Pulmonary artery endothelial cell (primary cell): ENCODE measurements around the gene LGALSL. TPM values are rescaled to one million over a fixed set of nuclear protein-coding genes. Genes with fewer than 3 reads are reported as not detected.

ENCODE experiments used
- DNase-seq: peaks from one replicate; pipeline ENCODE4 v3.0.0-alpha.2; 2011; ENCODE audit warnings: low read depth, low spot score
- total RNA-seq: library from RNA; depleted of rRNA; stranded (reverse); fragments of >200 nt; gene quantifications from 2 replicates; pipeline ENCODE4 v1.2.3, GENCODE V29; 2014

LGALSL gene
- total RNA-seq, 1 donor from 2014 or later: 2.7 TPM

DNA sequence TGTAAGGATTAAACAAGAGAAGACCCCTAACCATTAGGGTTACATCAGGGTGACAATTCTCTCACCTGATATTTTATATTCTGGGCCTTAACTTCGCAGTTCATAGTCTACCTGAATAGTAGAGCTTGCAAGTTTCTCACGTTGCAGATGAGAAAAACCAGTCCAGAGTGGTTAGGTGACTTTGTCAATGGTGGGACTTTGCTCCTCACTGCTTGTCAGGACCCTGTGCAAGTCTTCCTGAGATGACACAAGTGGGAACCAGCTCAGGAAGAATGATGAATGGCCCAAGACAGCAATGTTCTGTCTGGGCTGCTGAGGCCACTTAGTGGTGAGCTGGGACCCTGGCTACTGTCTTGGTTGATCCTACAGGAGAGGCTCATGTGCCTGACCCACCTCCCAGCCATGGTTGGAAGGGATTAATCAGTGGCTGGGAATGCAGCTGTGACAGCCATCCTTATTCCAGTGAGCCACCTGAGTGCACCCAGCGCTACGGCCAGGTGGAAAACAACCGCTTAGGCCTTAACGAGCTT is 16.9 kb downstream of the LGALSL start:
- DNase-seq: no peak

DNA sequence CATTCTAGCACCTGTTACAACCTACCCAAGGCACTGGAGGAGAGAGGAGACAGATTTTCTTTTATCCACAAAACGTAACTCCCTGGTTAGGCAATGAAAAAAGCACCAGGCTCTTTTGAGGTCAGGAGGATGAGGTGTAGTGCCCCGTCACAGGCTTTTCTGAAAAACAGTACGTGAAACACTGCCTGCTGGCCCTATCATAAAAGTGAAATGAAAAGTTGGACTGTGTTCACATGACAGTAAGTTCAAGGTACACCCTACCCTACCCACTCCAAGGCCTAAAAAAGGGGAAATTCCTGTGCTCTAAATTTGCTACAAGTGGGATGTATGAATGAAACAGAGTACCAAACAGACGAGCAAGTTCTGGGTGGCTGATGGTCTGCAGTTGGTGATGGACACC is 17.6 kb downstream of the LGALSL start:
- DNase-seq: no peak

- DNase-seq: no peak
Measured at GRCh38 chr2:64472881-64473280, 18.9 kb downstream of the LGALSL start.

- no peak for DNase-seq
Measured at GRCh38 chr2:64474121-64474571, 20.2 kb downstream of the LGALSL start.

DNA sequence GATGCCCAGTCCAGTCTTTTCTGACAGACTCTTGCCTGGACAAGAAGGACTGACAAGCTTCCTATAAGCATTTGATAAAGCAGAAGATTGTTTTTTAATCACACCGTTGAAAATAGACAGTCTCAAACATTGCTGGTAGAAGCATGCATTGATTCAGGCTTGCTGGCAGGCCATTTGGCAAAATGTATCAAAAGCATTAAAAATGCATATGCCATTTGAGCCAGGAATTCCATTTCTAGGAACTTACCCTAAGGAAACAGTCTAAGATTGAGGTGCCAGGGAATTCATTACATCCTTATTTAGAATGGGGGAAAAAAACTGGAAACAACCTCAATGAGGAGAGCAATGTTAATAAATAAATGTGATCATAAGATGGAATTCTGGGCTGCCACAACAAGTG is 20.7 kb downstream of the LGALSL start:
- no peak for DNase-seq

GRCh38 chr2:64477037-64477436 is 23.1 kb downstream of the LGALSL start:
- DNase-seq: no peak

DNA sequence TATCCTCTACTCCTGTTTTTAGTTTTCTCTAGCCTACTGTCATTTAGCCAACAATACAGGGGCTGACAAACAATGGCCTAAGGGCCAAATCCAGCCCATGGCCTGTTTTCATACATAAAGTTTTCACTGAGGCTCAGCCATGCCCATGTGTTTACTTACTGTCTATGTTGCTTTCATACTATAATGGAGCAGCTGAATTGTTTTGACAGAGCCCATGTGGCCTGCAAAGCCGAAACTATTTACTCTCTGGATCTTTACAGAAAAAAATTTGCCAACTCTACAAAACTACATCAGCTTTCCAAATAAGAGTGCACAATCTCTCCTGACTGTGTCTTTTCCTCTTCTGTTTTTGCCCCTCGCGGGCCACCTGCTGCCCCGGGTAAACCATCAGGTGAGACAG is 24.0 kb downstream of the LGALSL start:
- DNase-seq: no peak

DNA sequence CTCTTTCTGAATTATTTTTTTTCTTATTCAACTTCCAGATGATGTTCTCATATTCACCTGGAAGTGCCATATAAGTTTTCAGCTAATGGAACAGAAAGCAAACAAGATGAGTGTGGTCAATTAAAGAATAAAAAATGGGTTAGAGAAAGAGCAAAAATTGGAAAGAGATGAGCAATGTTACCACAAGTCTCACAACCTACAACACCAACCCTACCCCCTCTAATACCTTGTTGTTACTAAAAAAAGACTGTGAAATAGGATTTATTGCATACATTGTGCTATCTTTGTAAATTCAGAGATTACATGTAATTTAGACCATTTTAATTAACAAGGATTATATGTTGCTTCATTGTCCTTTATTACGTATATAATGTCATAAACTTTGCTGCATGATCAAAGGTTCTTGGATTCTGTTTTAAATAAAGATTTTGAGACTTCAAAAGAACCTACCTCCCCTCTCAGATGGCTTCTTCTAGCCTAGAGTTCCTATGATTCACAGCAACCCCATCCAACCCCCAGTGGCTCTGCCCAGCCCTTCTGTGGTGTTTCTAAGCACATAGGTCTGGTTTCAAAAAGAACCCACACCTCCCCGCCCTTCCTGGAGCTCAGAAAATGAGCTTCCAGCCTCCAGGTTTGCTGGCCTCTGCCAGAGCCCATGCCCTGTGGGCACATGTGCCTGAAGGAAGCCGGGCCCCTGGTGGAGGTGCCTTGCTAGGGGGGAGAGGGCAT is 24.7 kb downstream of the LGALSL start:
- DNase-seq: no peak

GRCh38 chr2:64479259-64480117 is 25.5 kb downstream of the LGALSL start:
- DNase-seq: no peak

- DNase-seq: no peak
Measured at GRCh38 chr2:64481665-64482064, 27.7 kb downstream of the LGALSL start.

DNA sequence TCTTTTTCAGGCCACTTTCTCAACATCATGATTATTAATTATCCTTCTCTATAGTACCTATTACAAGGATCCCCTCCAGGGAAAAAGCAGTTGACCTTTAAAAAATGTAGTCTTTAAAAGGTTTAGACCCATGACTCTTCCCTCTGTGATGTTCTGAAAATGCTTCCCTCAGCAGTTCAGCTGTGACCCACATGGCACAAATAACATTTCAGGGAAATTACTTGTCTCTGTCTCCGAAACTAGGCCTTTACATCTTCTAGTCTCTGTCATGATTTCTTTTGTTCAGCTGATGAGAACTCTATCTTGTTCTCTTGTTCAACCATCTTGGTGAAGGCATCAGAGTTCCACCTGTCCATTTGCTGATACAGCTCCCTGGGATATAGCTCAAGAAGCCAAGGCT is 28.3 kb downstream of the LGALSL start:
- no peak for DNase-seq

DNA sequence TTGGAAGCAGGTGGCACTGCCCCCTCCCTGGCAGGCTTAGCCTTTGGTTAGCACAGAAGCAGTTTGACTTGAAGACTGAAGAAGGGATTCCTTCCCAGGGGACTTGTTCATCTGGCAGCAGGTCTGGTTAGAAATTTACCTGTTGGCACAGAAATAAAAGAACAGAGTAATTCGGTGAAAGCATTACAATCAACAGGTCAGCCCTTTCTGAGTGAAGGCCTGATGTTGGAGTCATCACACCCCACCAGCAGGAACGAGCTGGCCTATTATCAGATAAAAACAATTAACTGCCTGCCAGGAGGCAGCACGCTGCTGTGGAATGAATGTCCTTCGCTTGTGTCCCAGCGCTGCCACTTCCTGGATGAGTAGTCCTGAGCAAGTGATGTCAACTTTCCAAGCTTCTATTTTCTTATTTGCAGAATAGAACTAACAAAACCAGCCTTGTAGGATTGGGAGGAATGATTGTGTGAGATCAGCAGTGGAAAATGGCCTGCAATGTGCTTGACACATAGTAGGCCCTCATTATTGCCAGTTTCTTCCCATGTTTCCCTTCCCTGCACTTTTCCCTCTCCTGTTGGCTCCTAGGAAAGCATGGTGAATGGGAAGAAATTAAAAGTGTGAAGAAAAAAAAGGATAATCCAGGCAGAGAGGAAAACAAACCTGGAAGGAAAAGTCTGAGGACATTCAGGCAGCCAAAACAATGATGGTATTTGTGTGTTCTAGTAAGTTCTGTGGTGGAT is 29.0 kb downstream of the LGALSL start:
- no peak for DNase-seq

- DNase-seq: no peak
Measured at GRCh38 chr2:64485331-64485730, 31.4 kb downstream of the LGALSL start.

DNA sequence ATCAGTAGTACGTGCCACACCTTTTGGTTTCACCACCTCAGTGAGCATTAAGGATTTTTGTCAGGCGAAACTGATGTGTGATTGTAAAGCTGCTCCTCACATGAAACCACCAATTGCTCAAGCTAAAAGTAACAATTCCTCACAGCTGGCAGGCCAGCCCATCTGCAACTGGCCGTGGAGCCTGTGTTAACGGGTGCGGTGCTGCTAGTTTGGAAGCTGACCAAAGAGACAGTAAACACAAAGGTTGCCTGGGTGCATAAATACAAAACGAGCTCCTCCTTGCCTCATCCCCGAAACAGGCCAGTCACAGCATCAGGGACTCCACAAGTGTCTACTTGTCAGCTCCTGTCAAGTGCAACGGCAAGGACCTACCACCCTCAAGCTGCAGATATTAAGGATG is 32.0 kb downstream of the LGALSL start:
- no peak for DNase-seq

DNA sequence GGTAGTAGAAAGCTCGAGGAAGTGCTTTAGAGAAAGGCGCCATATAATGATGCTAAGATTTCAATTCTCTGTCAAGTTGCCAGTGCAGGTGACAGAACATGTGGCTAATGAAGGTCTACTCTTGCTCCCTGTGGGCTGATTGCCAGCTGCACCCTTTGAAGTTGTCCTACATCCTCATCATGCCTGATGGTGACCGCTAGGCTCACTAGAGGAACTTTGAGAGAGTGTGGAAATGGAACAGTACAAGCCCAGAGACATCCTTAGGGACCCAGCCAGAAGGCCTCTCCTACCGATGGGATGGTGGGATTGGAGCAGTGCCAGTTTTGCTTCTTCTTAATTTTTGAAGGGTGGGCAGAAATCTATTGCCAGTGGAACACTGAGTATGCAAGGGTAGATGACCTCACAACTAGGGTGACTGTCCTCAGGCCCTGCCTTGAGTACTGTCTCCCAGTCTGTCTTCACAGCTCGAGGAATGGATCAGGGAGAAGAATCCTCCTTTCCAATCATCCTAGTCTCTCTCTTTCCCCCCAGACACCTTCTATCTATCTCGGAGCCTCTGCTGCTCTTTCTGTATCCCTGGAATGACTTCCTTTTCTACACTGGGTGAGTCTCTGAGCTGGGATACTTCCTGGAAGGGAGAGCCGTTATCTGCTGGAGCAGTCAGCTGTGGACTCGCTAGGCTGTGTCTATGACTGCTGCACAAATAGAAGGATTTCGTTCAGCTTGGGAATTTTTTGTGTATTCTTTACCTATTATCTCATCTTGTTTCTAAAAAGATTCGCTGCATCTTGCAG is 33.5 kb downstream of the LGALSL start:
- DNase-seq: no peak

GRCh38 chr2:64488050-64488974 is 34.4 kb downstream of the LGALSL start:
- DNase-seq: peak; percentile 19

DNA sequence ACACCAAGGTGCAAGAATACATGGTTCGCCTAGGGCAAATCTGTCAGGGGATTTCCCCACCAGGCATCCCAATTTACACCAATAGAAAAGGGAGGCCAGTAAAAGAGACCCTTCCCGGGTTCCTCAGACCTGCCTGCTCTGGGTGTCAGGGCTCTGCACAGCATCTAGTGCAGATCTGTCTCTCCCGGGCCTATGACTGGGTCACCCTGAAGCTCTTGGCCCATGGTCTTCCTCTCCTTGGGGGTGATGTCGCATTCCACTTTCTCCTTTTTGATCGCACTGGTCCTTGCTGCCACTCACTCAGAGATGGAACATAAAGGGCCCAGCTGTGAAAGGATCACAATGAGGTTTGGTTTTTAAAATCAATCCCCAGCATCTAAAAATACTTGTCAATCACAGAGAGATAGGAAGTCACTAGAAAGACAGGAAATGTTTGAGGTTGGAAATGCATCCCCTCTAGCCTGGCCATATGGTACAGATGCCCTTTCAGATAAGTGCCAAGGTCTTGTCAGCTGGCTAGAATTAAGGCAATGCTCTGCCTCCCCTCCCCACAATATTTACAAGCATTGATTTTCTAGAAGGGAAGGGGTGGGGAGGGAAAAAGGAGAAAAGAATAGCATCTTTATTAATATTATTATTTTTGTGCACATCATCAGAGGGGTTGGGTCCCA is 35.3 kb downstream of the LGALSL start:
- DNase-seq: no peak

DNA sequence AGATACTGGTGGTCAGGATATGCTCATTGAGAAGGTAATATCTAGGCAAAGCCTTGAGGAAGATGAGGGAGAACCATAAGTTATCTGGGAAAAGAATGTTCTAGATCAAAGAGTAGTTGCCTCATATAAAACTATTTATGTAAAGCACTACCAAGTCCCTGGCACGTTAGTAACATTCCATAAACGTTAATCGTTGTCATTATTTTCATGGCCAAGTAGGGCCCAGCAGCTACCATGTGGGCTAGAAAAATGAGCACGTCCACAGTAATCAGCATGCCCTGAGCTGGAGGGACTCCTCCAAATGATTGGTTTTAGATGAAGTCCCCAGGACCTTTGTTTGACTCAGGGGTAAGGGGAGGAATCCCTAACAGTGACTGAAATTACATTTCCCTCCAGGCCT is 37.5 kb downstream of the LGALSL start:
- DNase-seq: no peak

DNA sequence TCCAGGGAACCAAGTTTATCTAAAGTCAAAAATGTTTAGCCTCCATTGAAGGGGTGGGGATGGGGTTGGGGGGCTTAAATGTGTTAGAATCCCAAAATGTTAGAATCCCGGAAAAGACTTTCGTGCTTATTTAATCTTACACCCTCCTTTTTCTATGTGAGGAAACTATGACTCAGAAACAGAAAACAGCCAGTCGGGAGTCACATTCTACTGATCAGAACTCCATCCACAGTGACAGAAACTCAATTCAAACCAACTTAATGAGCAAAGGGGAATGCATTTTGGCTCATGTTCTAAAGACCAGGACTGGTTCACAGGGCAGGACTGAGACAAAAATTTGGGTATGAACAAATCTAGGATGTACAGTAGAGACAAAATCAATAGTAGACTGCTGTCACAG is 38.3 kb downstream of the LGALSL start:
- DNase-seq: peak; percentile 39
